HG03025 (cell line): ENCODE results near the gene OR52N4.
"Not testable (repeated sequence)": the region's sequence is repeated elsewhere in the genome, so short reads cannot be mapped to it uniquely, and the experiment has no call there.

Source experiments
- ATAC-seq: cut with Tn5 transposase; IDR thresholded peaks from one replicate; pipeline ENCODE4 v1.9.1; 2021; ENCODE audit warnings: mild to moderate bottlenecking, moderate library complexity; ENCODE audit not compliant: unreplicated experiment, low FRiP score

Gene OR52N4

GRCh38 chr11:5753943-5754342, at the start of gene OR52N4:
Gene OR52N4, plus strand, starts transcription at chr11:5754243. Its CDS starts 498 bp downstream, at chr11:5754741.
- no peak for ATAC-seq

GRCh38 chr11:5705688-5706087, 48.4 kb upstream of the OR52N4 start:
- ATAC-seq, result no peak

GRCh38 chr11:5712507-5712906, 41.5 kb upstream of the OR52N4 start:
- ATAC-seq, result no peak

- ATAC-seq, result no peak
Measured at GRCh38 chr11:5713695-5714094, 40.3 kb upstream of the OR52N4 start.

GRCh38 chr11:5716518-5716917, 37.5 kb upstream of the OR52N4 start:
- not testable (repeated sequence) for ATAC-seq

- no peak for ATAC-seq
Measured at GRCh38 chr11:5719703-5720495, 34.1 kb upstream of the OR52N4 start.

GRCh38 chr11:5722622-5723021, 31.4 kb upstream of the OR52N4 start:
- ATAC-seq, result no peak

GRCh38 chr11:5726351-5726750, 27.7 kb upstream of the OR52N4 start:
- ATAC-seq, result no peak

- ATAC-seq, result no peak
Measured at GRCh38 chr11:5727691-5728090, 26.4 kb upstream of the OR52N4 start.

- no peak for ATAC-seq
Measured at GRCh38 chr11:5736396-5736795, 17.6 kb upstream of the OR52N4 start, which contains the start of gene OR56B1. Gene OR56B1, plus strand, starts transcription at chr11:5736448. Its CDS starts 69 bp downstream, at chr11:5736517.

GRCh38 chr11:5737091-5737490, 17.0 kb upstream of the OR52N4 start:
- no peak for ATAC-seq

- no peak for ATAC-seq
Measured at GRCh38 chr11:5737670-5738392, 16.2 kb upstream of the OR52N4 start.

- no peak for ATAC-seq
Measured at GRCh38 chr11:5738431-5738830, 15.6 kb upstream of the OR52N4 start.

- no peak for ATAC-seq
Measured at GRCh38 chr11:5746614-5747013, 7.4 kb upstream of the OR52N4 start.

GRCh38 chr11:5749836-5750235, 4.2 kb upstream of the OR52N4 start:
- no peak for ATAC-seq

- ATAC-seq, result no peak
Measured at GRCh38 chr11:5767056-5767455, 13.0 kb downstream of the OR52N4 start.

- no peak for ATAC-seq
Measured at GRCh38 chr11:5783255-5783654, 29.2 kb downstream of the OR52N4 start, which contains the start of gene OR52N5. Gene OR52N5, minus strand, starts transcription at chr11:5783355. Its CDS starts 4,721 bp downstream, at chr11:5778634.

- ATAC-seq, result no peak
Measured at GRCh38 chr11:5791165-5791564, 37.1 kb downstream of the OR52N4 start, which contains the start of gene OR52N1. Gene OR52N1, minus strand, starts transcription at chr11:5791265. Its CDS starts 2,449 bp downstream, at chr11:5788816.

GRCh38 chr11:5796541-5796940, 42.5 kb downstream of the OR52N4 start:
- ATAC-seq, result no peak

GRCh38 chr11:5803982-5804381, 49.9 kb downstream of the OR52N4 start:
- ATAC-seq, result no peak
